SIG-M5 (cell line): ENCODE data around the gene RIT2.

Source experiments
- DNase-seq: peaks from one replicate; lab custom pipeline; 2025; lab: John Stamatoyannopoulos, UW

The RIT2 gene

GRCh38 chr18:43115076-43115921 is at the start of gene RIT2:
Gene RIT2 (minus strand): TSS chr18:43115685.
- DNase-seq = no peak

GRCh38 chr18:43161528-43161927 is 46.0 kb upstream of the RIT2 start:
- DNase-seq = no peak

- DNase-seq = no peak
Observed at GRCh38 chr18:43160509-43160908, 45.0 kb upstream of the RIT2 start.

GRCh38 chr18:43159926-43160325 is 44.4 kb upstream of the RIT2 start:
- no peak for DNase-seq

GRCh38 chr18:43159086-43159770 is 43.7 kb upstream of the RIT2 start:
- DNase-seq = no peak

- no peak for DNase-seq
Observed at GRCh38 chr18:43158381-43158780, 42.9 kb upstream of the RIT2 start.

GRCh38 chr18:43155842-43156241 is 40.4 kb upstream of the RIT2 start:
- DNase-seq = no peak

GRCh38 chr18:43148231-43148630 is 32.7 kb upstream of the RIT2 start:
- no peak for DNase-seq

- no peak for DNase-seq
Observed at GRCh38 chr18:43141208-43141607, 25.7 kb upstream of the RIT2 start.

- DNase-seq = no peak
Observed at GRCh38 chr18:43139288-43139946, 23.9 kb upstream of the RIT2 start.

GRCh38 chr18:43134876-43135275 is 19.4 kb upstream of the RIT2 start:
- DNase-seq = no peak

GRCh38 chr18:43130716-43131260 is 15.3 kb upstream of the RIT2 start:
- DNase-seq = no peak

- no peak for DNase-seq
Observed at GRCh38 chr18:43129946-43130524, 14.6 kb upstream of the RIT2 start.

GRCh38 chr18:43125471-43125870 is 10.0 kb upstream of the RIT2 start:
- no peak for DNase-seq

- DNase-seq = no peak
Observed at GRCh38 chr18:43122955-43123354, 7.5 kb upstream of the RIT2 start.

GRCh38 chr18:43116699-43117294 is 1.3 kb upstream of the RIT2 start:
- DNase-seq = no peak

- DNase-seq = no peak
Observed at GRCh38 chr18:43113220-43113895, 2.1 kb downstream of the RIT2 start.

GRCh38 chr18:43108882-43109281 is 6.6 kb downstream of the RIT2 start:
- no peak for DNase-seq

- no peak for DNase-seq
Observed at GRCh38 chr18:43108469-43108868, 7.0 kb downstream of the RIT2 start.

- DNase-seq = no peak
Observed at GRCh38 chr18:43093646-43094045, 21.8 kb downstream of the RIT2 start.

- no peak for DNase-seq
Observed at GRCh38 chr18:43092539-43092938, 22.9 kb downstream of the RIT2 start.
